ENCODE results near the gene SURF2. TPM values are rescaled to one million over a fixed set of nuclear protein-coding genes. Genes with fewer than 3 reads are reported as not detected.

SURF2 gene
- total RNA-seq, 1 experiment from 2014 or later = 20.6 TPM

DNA sequence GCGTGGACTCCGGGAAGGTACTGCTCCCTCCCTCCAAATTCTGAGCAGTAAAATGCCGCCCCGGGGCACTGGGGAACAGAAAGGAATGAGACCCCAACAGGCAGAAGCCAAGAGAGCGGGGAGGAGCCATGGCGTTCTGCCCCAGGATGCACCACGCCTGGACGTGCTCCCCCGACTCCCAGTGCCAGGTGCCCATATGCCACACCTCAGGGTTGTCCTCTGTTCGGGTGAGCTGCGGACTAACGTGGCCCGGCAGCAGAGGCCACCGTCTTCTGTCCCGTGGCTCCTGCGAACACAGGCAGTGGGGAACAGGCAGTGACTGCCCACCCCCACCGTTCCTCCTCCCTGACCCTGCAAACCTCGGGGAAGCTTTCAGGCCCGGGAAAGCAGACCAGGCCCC lies 25.1 kb upstream of the SURF2 start:
- CTCF ChIA-PET = interaction anchor here (0.7 kb wide), 2 partner anchors 47 to 79 kb away, joined by 3 read pairs; no protein-coding TSS in a partner anchor
- no peaks in the 10 kb centered on the region for H3K27me3 Mint-ChIP-seq (ENCODE audit: unreplicated experiment)
- no TSS peak for BruUV-seq (replicated peaks)
- intact Hi-C loops (cut with micrococcal nuclease; ENCODE audit: unreplicated experiment) = no loop called here
- TF ChIP-seq CTCF (IDR thresholded peaks at IDR 0.05; ENCODE audit: unreplicated experiment) = no peak
- peaks cover 36% of the 10 kb centered on the region for H3K4me1 Mint-ChIP-seq (ENCODE audit: low read depth, unreplicated experiment)
- H3K9me3 Mint-ChIP-seq (ENCODE audit: low read depth, unreplicated experiment) = peaks cover 4% of the 10 kb centered on the region
- DNase-seq = no peak
- H3K4me3 Mint-ChIP-seq (ENCODE audit: low read depth, unreplicated experiment) = no peak overlapping the region
- H3K36me3 Mint-ChIP-seq (ENCODE audit: insufficient read depth, unreplicated experiment) = peaks cover 52% of the 10 kb centered on the region
- H3K27ac Mint-ChIP-seq (ENCODE audit: unreplicated experiment) = no peak overlapping the region

GRCh38 chr9:133331641-133332380 lies 24.5 kb upstream of the SURF2 start:
- no peak overlapping the region for H3K27ac Mint-ChIP-seq (ENCODE audit: unreplicated experiment)
- peaks cover 57% of the 10 kb centered on the region for H3K36me3 Mint-ChIP-seq (ENCODE audit: insufficient read depth, unreplicated experiment)
- intact Hi-C loops (cut with micrococcal nuclease; ENCODE audit: unreplicated experiment) = no loop called here
- H3K27me3 Mint-ChIP-seq (ENCODE audit: unreplicated experiment) = no peaks in the 10 kb centered on the region
- TF ChIP-seq CTCF (IDR thresholded peaks at IDR 0.05; ENCODE audit: unreplicated experiment) = no peak
- H3K4me1 Mint-ChIP-seq (ENCODE audit: low read depth, unreplicated experiment) = peaks cover 36% of the 10 kb centered on the region
- CTCF ChIA-PET = interaction anchor here (0.6 kb wide), 2 partner anchors 146 to 160 kb away, joined by 3 read pairs; no protein-coding TSS in a partner anchor
- no TSS peak for BruUV-seq (replicated peaks)
- no peak for DNase-seq
- H3K9me3 Mint-ChIP-seq (ENCODE audit: low read depth, unreplicated experiment) = peaks cover 4% of the 10 kb centered on the region
- H3K4me3 Mint-ChIP-seq (ENCODE audit: low read depth, unreplicated experiment) = no peak overlapping the region

GRCh38 chr9:133332381-133332730 lies 24.0 kb upstream of the SURF2 start:
- TF ChIP-seq CTCF (IDR thresholded peaks at IDR 0.05; ENCODE audit: unreplicated experiment) = no peak
- Mint-ChIP-seq H3K36me3 (ENCODE audit: insufficient read depth, unreplicated experiment) (peaks cover 58% of the 10 kb centered on the region), H3K27ac (ENCODE audit: unreplicated experiment) (no peak overlapping the region), H3K4me1 (ENCODE audit: low read depth, unreplicated experiment) (peaks cover 36% of the 10 kb centered on the region), H3K27me3 (ENCODE audit: unreplicated experiment) (no peaks in the 10 kb centered on the region), H3K4me3 (ENCODE audit: low read depth, unreplicated experiment) (no peak overlapping the region), H3K9me3 (ENCODE audit: low read depth, unreplicated experiment) (peaks cover 4% of the 10 kb centered on the region)
- no TSS peak for BruUV-seq (replicated peaks)
- DNase-seq = no peak
- intact Hi-C loops (cut with micrococcal nuclease; ENCODE audit: unreplicated experiment) = no loop called here
- CTCF ChIA-PET = interaction anchor here (0.6 kb wide), 1 partner anchor 146 kb away, joined by 3 read pairs; no protein-coding TSS in a partner anchor

- H3K4me1 Mint-ChIP-seq (ENCODE audit: low read depth, unreplicated experiment) = peaks cover 36% of the 10 kb centered on the region
- no peaks in the 10 kb centered on the region for H3K27me3 Mint-ChIP-seq (ENCODE audit: unreplicated experiment)
- DNase-seq = no peak
- no peak overlapping the region for H3K4me3 Mint-ChIP-seq (ENCODE audit: low read depth, unreplicated experiment)
- peaks cover 4% of the 10 kb centered on the region for H3K9me3 Mint-ChIP-seq (ENCODE audit: low read depth, unreplicated experiment)
- TF ChIP-seq CTCF (IDR thresholded peaks at IDR 0.05; ENCODE audit: unreplicated experiment) = no peak
- CTCF ChIA-PET = no interaction called here
- no TSS peak for BruUV-seq (replicated peaks)
- intact Hi-C loops (cut with micrococcal nuclease; ENCODE audit: unreplicated experiment) = no loop called here
- H3K27ac Mint-ChIP-seq (ENCODE audit: unreplicated experiment) = no peak overlapping the region
- peaks cover 60% of the 10 kb centered on the region for H3K36me3 Mint-ChIP-seq (ENCODE audit: insufficient read depth, unreplicated experiment)
Observed at GRCh38 chr9:133333011-133333410, 23.3 kb upstream of the SURF2 start.
